Measurements from ENCODE around the gene UBALD2.

UBALD2 gene

DNA sequence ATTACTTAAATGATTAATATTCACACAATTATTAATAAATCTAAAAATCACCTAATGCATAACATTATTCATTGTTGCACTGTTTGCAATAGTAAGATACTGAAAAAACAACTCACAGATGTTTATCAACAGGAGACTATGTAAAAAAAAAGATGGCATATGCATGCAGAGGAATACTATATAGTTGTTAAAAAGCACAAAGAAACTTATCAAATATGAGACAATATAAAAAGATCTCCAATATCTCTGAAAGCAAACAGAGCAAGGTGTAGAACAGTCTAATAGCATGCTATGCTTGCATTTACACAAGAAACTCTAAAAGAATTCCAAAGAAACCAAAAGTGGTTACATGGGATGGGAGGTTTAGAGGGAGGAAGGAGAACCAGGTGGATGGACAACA lies 28.5 kb upstream of the UBALD2 start:
- H3K4me1 ChIP-seq (ENCODE audit: low read length), result peaks cover 4% of the 10 kb centered on the region; the same call in 1 of the 2 replicates
- no peaks in the 10 kb centered on the region for H4K20me1 ChIP-seq (ENCODE audit: insufficient read depth, low read length)
- H3K27ac ChIP-seq (ENCODE audit: low read length), result no peak overlapping the region
- H3K36me3 ChIP-seq (replicated peaks; ENCODE audit: insufficient read depth, low read length), result no peaks in the 10 kb centered on the region
- H3K9ac ChIP-seq (ENCODE audit: low read length), result no peak overlapping the region
- H3K9me2 ChIP-seq (replicated peaks; ENCODE audit: insufficient read depth, low read length), result no peaks in the 10 kb centered on the region
- no peak for DNase-seq
- H2AFZ ChIP-seq (ENCODE audit: low read length), result no peak overlapping the region
- TF ChIP-seq EZH2 (optimal IDR thresholded peaks at IDR 0.05; ENCODE audit: low read depth, low read length) (no peak), EZH2phosphoT487 (IDR thresholded peaks at IDR 0.05; ENCODE audit: low read length) (no peak)
- TF ChIP-seq, protein P1, sequence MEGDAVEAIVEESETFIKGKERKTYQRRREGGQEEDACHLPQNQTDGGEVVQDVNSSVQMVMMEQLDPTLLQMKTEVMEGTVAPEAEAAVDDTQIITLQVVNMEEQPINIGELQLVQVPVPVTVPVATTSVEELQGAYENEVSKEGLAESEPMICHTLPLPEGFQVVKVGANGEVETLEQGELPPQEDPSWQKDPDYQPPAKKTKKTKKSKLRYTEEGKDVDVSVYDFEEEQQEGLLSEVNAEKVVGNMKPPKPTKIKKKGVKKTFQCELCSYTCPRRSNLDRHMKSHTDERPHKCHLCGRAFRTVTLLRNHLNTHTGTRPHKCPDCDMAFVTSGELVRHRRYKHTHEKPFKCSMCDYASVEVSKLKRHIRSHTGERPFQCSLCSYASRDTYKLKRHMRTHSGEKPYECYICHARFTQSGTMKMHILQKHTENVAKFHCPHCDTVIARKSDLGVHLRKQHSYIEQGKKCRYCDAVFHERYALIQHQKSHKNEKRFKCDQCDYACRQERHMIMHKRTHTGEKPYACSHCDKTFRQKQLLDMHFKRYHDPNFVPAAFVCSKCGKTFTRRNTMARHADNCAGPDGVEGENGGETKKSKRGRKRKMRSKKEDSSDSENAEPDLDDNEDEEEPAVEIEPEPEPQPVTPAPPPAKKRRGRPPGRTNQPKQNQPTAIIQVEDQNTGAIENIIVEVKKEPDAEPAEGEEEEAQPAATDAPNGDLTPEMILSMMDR (IDR thresholded peaks at IDR 0.05; ENCODE audit: low read length), result no peak
- H3F3A ChIP-seq (ENCODE audit: insufficient read depth, low read length), result no peaks in the 10 kb centered on the region
- no peaks in the 10 kb centered on the region for H3K79me2 ChIP-seq (ENCODE audit: low read length)
- H3K4me3 ChIP-seq (ENCODE audit: low read length), result no peak overlapping the region
- H3K9me3 ChIP-seq (replicated peaks; ENCODE audit: insufficient read depth, low read length), result no peaks in the 10 kb centered on the region
- no peak overlapping the region for H3K4me2 ChIP-seq (ENCODE audit: low read depth, low read length)
- H3K27me3 ChIP-seq (replicated peaks; ENCODE audit: insufficient read depth, low read length), result 0 out of 2 replicates have a peak, but pooled peaks cover 4% of the 10 kb centered on the region

DNA sequence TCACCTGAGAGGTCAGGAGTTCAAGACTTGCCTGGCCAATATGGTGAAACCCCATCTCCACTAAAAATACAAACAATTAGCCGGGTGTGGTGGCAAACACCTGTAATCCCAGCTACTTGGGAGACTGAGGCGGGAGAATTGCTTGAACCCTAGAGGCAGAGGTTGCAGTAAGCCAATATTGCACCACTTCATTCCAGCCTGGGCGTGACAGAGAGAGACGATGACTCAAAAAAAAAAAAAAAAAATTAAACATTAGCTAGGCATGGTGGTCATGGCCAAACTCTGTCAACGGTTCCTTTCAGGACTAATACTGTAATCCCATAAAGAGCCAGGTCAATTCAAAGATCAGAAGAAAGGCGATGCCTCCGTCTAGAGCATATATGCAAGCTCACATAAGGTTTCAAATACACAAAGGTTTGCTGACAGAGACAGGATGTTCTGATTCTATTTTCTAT lies 27.3 kb upstream of the UBALD2 start:
- Histone ChIP-seq H3K9me2 (replicated peaks; ENCODE audit: insufficient read depth, low read length) (no peaks in the 10 kb centered on the region), H3F3A (ENCODE audit: insufficient read depth, low read length) (no peaks in the 10 kb centered on the region), H3K27me3 (replicated peaks; ENCODE audit: insufficient read depth, low read length) (0 out of 2 replicates have a peak, but pooled peaks cover 4% of the 10 kb centered on the region), H3K9ac (ENCODE audit: low read length) (no peak overlapping the region), H3K4me2 (ENCODE audit: low read depth, low read length) (no peak overlapping the region), H3K27ac (ENCODE audit: low read length) (no peak overlapping the region), H3K4me3 (ENCODE audit: low read length) (no peak overlapping the region), H4K20me1 (ENCODE audit: insufficient read depth, low read length) (no peaks in the 10 kb centered on the region), H2AFZ (ENCODE audit: low read length) (no peak overlapping the region), H3K9me3 (replicated peaks; ENCODE audit: insufficient read depth, low read length) (no peaks in the 10 kb centered on the region), H3K36me3 (replicated peaks; ENCODE audit: insufficient read depth, low read length) (no peaks in the 10 kb centered on the region), H3K79me2 (ENCODE audit: low read length) (no peaks in the 10 kb centered on the region), H3K4me1 (ENCODE audit: low read length) (peaks cover 4% of the 10 kb centered on the region; the same call in 1 of the 2 replicates)
- no peak for DNase-seq
- no peak for TF ChIP-seq EZH2 (optimal IDR thresholded peaks at IDR 0.05; ENCODE audit: low read depth, low read length)
- TF ChIP-seq, protein P1 (IDR thresholded peaks at IDR 0.05; ENCODE audit: low read length), result no peak
- no peak for TF ChIP-seq EZH2phosphoT487 (IDR thresholded peaks at IDR 0.05; ENCODE audit: low read length)

DNA sequence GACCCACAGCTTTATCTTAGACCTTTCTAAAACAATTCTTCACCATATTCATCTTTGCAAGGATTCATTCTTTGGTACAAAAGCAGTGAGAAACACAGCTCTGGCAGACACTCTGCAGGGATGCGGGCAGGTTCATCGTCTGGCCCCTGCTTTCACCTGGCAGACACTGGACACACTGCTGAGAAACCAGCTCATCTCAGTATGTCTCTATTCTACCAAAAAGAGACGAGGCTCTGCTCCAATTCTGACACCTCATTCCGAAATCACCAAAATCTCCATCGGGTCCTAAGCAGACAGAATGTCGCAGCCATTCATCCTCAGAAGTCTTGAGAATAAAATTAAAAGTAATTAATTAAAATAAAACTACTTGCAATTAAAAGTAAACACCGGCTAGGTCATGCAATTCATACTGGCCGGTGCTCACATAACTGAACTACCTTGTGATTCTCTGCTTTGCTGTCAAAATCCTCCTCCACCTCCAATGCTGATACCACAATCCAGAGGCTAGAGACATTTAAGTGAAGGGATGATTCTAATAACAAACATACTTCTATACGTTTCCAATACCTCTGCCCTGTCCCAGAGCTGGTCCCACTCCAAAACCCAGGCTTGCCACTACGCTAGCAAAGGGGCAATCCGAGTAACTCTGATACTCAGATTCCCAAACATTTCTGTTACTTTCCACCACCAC lies 26.2 kb upstream of the UBALD2 start:
- Histone ChIP-seq H3K79me2 (ENCODE audit: low read length) (no peaks in the 10 kb centered on the region), H3K9me3 (replicated peaks; ENCODE audit: insufficient read depth, low read length) (no peaks in the 10 kb centered on the region), H3K27me3 (replicated peaks; ENCODE audit: insufficient read depth, low read length) (0 out of 2 replicates have a peak, but pooled peaks cover 4% of the 10 kb centered on the region), H2AFZ (ENCODE audit: low read length) (no peak overlapping the region), H3K4me3 (ENCODE audit: low read length) (no peak overlapping the region), H3K4me1 (ENCODE audit: low read length) (peaks cover 4% of the 10 kb centered on the region; the same call in 1 of the 2 replicates), H3K9ac (ENCODE audit: low read length) (no peak overlapping the region), H3K36me3 (replicated peaks; ENCODE audit: insufficient read depth, low read length) (no peaks in the 10 kb centered on the region), H3K9me2 (replicated peaks; ENCODE audit: insufficient read depth, low read length) (no peaks in the 10 kb centered on the region), H3K4me2 (ENCODE audit: low read depth, low read length) (no peak overlapping the region), H4K20me1 (ENCODE audit: insufficient read depth, low read length) (no peaks in the 10 kb centered on the region), H3K27ac (ENCODE audit: low read length) (no peak overlapping the region), H3F3A (ENCODE audit: insufficient read depth, low read length) (no peaks in the 10 kb centered on the region)
- TF ChIP-seq EZH2phosphoT487 (IDR thresholded peaks at IDR 0.05; ENCODE audit: low read length) (no peak), EZH2 (optimal IDR thresholded peaks at IDR 0.05; ENCODE audit: low read depth, low read length) (no peak)
- TF ChIP-seq, protein P1 (IDR thresholded peaks at IDR 0.05; ENCODE audit: low read length), result no peak
- no peak for DNase-seq
